CD1c-positive myeloid dendritic cell (primary cell): ENCODE results near the gene FLT3LG.
"Not testable (repeated sequence)": the region's sequence is repeated elsewhere in the genome, so short reads cannot be mapped to it uniquely, and the experiment has no call there.

Source experiments
- DNase-seq: peaks from one replicate; pipeline ENCODE4 v3.0.0-alpha.2; 2016; ENCODE audit errors: extremely low spot score

FLT3LG gene

DNA sequence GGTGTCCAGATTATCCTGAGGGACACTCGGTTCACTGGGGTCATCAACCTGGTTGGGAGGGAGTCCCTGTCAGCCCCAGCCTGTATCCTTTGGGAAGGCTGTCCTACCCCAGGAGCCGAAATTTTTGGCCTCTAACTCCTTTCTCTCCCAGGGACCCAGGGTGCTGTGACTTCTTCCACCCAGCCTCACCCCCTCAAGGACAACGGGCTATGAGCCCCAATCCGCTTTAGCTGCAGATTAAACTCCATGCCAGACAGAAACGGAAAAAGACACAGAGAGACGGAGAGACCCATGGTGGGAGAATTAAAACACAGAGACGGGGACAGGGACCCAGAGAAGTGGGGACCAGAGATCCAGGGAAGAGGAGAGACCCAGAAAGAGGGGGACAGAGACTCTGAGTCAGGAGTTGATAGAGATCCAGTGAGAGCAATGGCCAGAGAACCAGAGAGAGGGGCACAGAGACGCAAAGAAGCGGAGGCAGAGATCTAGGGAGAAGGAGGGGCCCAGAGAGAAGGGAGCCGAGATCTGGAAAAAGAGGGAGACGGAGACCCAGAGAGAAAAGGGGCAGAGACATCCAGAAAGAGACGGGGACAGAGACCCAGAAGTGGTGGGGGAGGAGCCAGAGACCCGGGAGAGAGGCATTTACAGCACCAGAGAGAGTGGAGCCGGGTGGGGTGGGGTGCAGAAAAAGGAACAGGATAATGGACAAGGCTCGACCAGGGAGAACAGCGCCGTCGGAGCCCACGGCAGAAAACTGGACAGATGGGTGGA is 33.4 kb upstream of the FLT3LG start:
- DNase-seq, result no peak

DNA sequence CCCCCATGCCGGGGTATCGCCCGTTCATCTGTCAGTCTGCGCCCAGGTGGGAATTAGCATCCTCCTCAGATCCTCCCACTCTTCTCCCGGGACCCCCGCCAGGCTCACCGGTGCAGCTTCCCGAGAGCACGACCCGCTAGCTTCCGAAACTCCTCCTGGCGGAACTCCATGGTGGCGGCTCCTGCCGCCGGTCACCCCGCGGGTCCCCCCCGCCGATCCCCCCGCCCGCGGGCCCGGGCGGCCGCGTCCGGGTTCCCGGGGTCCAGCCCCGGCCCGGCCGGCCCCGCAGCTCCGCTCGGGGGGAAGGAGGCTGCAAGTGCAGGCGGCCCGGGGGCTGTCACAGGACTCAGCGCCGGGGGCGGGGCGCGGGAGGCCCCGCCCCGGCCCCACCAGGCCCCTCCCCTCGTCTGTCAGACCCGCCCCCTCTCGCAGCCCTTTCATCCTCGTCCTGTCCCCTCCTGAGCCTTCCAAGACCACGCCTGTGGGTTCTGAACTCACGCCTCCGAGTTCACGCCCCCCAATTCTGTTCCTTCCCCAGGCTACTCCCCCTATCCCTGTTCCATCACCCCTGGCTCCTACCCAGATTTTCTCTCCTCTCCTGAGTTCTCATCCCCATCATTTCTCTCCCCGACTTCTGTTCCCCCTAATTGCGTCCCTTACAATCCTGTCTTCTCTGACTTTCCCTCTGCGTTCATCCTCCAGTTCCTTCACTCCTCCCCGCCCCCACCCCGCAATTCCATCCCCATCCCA is 32.6 kb upstream of the FLT3LG start, which contains the start of gene SLC17A7:
TSS of gene SLC17A7 (minus strand) at position 318 of the 750 bp plus-strand sequence. CDS start at position 170, 148 bp downstream.
- DNase-seq, result peak; percentile 39

DNA sequence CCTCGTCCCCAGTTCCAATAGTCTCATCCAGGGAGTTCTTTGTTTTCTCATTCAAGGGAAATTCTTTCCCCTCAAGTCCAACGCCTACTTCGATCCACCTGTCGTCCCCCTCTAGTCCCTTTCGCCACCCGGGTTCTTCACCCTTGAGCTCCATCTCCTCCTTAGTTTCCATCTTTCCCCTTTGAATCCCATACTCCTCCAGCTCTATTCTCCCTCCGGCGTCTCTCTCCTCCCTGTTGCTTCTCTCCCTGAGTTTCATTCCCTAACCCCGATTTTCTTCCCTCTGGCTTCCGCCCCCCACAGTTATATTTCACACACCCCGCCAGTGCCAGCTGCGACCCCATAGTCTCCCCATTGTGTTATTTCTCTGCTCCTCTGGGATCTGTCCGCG is 32.1 kb upstream of the FLT3LG start:
- DNase-seq, result no peak

DNA sequence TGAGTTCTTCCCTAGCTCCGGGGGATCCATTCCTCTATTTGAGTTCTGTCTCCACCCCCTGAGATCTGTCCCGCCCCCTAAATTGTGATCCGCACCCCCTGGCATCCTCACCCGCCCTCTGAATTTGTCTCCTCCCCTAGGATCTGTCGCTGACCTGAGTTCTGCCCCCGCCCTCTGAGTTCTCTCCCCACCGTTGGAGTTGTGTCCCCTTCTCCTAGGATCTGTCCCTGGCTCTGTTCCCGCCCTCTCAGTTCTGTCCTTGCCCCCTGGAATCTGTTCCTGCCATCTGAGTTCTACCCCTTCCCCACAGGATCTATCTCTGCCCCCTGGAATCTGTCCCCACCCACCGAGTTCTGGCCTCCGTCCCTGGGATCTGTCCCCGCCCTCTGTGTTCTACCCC is 31.7 kb upstream of the FLT3LG start:
- no peak for DNase-seq

- peak; percentile 76 for DNase-seq
Measured at GRCh38 chr19:49442771-49443365, 31.1 kb upstream of the FLT3LG start.

- DNase-seq, result peak; percentile 95
Measured at GRCh38 chr19:49443366-49444099, 30.5 kb upstream of the FLT3LG start.

DNA sequence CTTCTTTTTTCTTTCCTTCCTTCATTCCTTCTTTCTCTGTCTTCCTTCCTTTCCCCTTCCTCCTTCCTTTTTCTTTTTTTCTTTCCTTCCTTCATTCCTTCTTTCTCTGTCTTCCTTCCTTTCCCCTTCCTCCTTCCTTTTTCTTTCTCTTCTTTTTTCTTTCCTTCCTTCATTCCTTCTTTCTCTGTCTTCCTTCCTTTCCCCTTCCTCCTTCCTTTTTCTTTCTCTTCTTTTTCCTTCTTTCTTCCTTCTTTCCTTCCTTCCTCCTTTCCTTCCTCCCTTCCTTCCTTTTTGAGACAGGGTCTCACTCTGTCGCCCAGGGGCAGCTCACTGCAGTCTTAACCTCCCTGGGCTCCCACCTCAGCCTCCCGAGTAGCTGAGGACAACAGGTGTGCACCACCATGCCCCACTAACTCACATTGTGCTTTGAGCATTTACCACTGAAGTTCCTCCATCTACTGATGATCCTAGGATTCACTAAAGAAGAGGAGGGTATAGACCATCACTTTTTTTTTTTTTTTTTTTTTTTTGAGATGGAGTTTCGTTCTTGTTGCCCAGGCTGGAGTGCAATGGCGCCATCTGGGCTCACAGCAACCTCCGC is 29.8 kb upstream of the FLT3LG start:
- not testable (repeated sequence) for DNase-seq

DNA sequence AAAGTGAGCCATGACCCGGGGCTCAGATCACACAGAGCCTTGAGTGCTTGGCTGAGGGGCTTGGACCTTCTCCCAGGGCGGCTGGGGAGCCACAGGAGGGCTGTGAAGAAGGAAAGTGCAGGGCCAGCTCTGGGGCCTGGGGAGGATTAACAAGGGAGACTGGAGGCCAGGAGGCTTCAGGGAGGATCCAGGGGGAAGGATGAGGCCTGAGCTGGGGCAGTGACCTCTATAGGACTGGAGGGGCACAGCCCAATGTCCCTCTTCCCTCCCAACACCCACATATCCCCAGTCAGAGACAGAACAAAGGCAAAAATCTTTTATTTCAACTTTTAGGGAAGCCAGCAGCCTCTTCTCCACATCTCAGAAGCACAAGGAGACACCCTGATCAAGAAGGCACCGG is 28.0 kb upstream of the FLT3LG start:
- DNase-seq, result no peak

DNA sequence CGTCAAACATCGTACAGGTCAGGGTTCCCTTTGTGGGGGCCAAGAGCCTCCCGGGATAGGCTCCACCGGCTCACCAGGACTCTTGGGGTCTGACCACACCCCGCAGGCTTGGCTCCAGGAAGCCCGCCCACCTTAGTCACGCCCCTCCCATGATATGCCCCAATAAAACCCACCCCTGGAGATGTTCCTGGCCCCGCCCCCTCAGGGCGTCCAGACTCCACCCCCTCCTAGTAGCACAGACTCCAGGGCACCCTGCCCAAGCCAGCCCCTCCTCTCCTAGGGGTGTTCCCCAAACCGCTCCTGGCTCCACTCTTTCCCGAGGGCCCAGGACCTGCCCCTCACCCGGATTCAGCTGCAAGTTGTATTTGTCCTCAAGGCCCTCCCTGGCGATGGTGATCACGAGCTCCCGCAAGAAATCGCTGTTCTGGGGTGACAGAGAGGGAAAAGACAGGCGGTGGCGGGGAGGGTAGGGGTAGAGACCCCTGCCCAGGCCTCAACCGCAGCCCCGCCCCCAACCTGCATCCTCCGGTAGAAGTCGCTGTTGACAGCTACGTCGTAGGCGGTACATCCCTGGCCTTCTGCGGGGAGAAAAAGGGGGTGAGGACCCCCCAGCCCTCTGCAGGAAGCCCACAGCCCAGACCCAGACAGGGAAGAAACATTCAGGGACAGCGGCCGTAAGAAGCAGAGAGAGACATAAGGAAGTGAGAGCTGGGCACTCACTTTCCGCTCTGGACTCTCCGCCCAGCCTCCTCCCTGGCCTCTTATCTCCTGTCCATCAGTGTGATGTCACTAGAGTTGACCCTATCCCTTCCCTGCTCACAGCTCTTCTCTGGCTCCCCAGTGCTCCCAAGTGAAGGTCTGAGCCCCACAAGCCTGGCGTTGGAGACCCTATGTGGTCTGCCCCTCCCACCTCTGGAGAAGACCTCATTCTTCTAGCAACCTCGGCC is 26.3 kb upstream of the FLT3LG start:
- no peak for DNase-seq

DNA sequence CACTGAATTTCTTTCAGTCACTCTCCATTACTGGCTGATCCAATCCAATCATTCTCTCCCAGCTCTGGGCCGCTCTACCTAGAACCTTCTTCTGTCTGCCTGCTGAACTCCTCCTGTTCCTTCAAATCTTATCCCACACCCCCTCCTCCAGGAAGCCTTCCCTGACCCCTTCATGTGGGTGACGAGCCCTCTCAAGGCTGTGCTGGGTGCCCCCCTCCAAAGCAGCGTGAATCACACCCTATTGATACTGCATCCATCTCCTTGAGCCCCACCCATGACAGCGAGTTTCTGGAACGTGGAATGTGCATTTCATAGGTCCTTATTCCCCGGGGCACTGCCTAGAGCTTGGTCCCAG is 25.6 kb upstream of the FLT3LG start:
- DNase-seq, result no peak

- no peak for DNase-seq
Measured at GRCh38 chr19:49450405-49450804, 23.6 kb upstream of the FLT3LG start.

DNA sequence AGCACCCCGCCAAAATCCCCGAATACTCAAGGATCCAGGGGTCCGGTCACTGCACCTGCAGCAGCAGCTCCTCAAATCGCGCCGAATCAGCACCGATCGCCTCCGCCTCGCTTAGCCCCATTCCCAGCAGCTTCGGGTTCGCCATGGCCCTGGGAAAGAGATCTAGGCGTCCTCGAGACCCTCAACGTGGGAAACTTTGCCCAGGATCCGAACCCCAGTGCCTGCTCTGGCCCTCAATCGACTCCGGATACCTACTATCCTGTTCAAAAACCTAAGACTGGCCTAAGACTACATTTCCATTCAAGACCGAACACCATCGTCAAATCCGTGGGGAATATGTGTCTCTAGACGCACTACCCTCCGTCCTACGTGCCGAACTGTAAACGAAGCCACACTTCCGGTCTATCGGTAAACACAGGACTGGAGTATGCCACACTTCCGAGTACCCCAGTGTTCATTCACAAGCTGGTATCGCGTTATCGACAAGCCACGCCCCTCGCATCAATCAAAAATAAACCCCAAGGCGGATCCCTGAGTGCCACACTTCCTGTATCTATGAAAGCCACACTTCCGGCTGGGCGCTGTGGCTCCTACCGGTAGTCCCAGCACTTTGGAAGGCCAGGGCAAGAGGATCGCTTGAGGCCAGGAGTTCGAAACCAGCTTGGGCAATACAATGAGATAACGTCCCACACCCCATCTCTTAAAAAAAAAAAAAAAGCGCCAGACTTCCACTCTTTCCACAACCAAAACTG is 22.4 kb upstream of the FLT3LG start, which contains the start of gene PIH1D1:
TSS of gene PIH1D1 (minus strand) at position 385 of the 752 bp plus-strand sequence. CDS start at position 145, 240 bp downstream.
- peak; percentile 99 for DNase-seq

- DNase-seq, result peak; percentile 99
Measured at GRCh38 chr19:49453013-49453756, 20.8 kb upstream of the FLT3LG start, which contains the start of gene ALDH16A1. Gene ALDH16A1 (plus strand): TSS chr19:49453225. CDS start chr19:49453332, 107 bp downstream.

DNA sequence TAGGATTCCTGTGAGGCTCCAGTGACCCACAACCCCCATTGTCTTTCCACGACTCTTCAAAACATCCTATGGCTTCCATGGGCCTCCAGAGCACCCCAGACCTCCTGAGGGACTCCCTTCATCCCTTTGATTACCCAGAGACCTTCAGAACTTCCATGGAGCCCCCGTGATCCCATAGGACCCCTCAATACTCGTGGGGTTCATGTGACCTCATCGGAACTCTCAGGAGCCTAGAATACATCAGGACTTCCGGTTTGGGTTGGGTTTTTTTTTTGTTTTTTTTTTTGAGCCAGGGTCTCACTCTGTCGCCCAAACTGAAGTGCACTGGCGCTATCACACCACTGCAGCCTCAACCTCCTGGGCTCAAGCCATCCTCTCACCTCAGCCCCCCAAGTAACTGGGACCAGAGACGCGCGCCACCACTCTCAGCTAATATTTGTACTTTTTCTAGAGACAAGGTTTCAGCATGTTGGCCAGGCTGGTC is 20.2 kb upstream of the FLT3LG start:
- peak; percentile 13 for DNase-seq

GRCh38 chr19:49455773-49456172 is 18.2 kb upstream of the FLT3LG start:
- DNase-seq, result no peak

GRCh38 chr19:49456326-49456725 is 17.7 kb upstream of the FLT3LG start:
- no peak for DNase-seq

GRCh38 chr19:49458567-49458903 is 15.5 kb upstream of the FLT3LG start:
- DNase-seq, result no peak

DNA sequence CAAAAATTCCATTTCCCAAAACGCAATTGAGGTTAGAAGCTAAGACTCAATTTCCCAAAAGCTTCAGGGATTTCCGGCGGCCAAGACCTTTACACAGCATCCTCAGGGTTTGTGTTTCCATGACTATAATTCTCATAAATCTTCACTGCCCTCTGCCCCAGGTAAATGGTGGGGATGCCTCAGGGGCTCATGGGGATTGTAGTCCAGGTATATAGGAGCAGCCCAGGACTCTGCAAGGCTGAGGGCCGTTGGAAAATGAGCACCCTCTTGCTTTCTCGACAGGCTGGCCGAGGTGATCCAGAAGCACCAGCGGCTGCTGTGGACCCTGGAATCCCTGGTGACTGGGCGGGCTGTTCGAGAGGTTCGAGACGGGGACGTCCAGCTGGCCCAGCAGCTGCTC is 14.6 kb upstream of the FLT3LG start:
- DNase-seq, result no peak

GRCh38 chr19:49461130-49461529 is 12.9 kb upstream of the FLT3LG start:
- DNase-seq, result not testable (repeated sequence)
